K562 (cell line): ENCODE results near the gene PSME1. TPM values are rescaled to one million over a fixed set of nuclear protein-coding genes. Genes with fewer than 3 reads are reported as not detected.

ENCODE experiments used
- CHD1 ChIP-seq: fragments of 200-600 bp; sonication (generic); IDR thresholded peaks from one replicate; pipeline ENCODE4 v1.6.1; 2012; ENCODE audit warnings: mild to moderate bottlenecking, moderate library complexity, low read length, inconsistent platforms
- CREBBP ChIP-seq: IDR thresholded peaks from one replicate; pipeline ENCODE4 v1.6.1; 2012; ENCODE audit warnings: low read depth, mild to moderate bottlenecking, control low read depth, inconsistent platforms, low read length
- HEY1 ChIP-seq: fragments of 250-450 bp; sonication (Bioruptor Pico); IDR thresholded peaks from 2 replicates; pipeline ENCODE4 v1.5.0; 2020; ENCODE audit warnings: mild to moderate bottlenecking, moderate library complexity, borderline replicate concordance
- LEF1 ChIP-seq: fragments of 450-650 bp; IDR thresholded peaks from 2 replicates; pipeline ENCODE4 v1.6.1; 2016; ENCODE audit warnings: mild to moderate bottlenecking
- MITF ChIP-seq: IDR thresholded peaks from 2 replicates; pipeline ENCODE4 v1.6.1; 2014; ENCODE audit warnings: antibody characterized with exemption
- OTX1 ChIP-seq: fragments of 450-650 bp; formaldehyde crosslinking; IDR thresholded peaks from 2 replicates; pipeline ENCODE4 v1.4.0; 2022; ENCODE audit warnings: mild to moderate bottlenecking
- RAD51 ChIP-seq: fragments of 450-650 bp; IDR thresholded peaks from 2 replicates; pipeline ENCODE4 v1.7.1; 2016; ENCODE audit warnings: low read depth, mild to moderate bottlenecking, borderline replicate concordance
- RBFOX2 ChIP-seq: fragments of 200-400 bp; formaldehyde crosslinking; IDR thresholded peaks from 2 replicates; pipeline ENCODE4 v1.6.1; 2017; ENCODE audit warnings: low read depth, mild to moderate bottlenecking, low read length, moderate library complexity
- RBM39 ChIP-seq: fragments of 200-400 bp; formaldehyde crosslinking; optimal IDR thresholded peaks from 2 replicates; pipeline ENCODE3; 2018; ENCODE audit warnings: low read depth, low read length
- SRSF3 ChIP-seq: fragments of 200-400 bp; formaldehyde crosslinking; IDR thresholded peaks from 2 replicates; pipeline ENCODE4 v1.6.1; 2016; ENCODE audit warnings: mild to moderate bottlenecking, low read length, moderate library complexity; ENCODE audit not compliant: insufficient read depth
- TCF7L2 ChIP-seq: fragments of 150-350 bp; IDR thresholded peaks from 2 replicates; pipeline ENCODE4 v1.6.1; 2016; ENCODE audit warnings: low read depth, mild to moderate bottlenecking, low read length, moderate library complexity
- TEAD4 ChIP-seq, 2 experiments: sonication (generic) in 1 of 2; formaldehyde crosslinking in 1 of 2; IDR thresholded peaks; 2 replicates each; pipeline versions ENCODE4 v1.6.1 to v1.8.0; 2012 to 2022; ENCODE audit warnings: borderline replicate concordance in 1 of 2, inconsistent platforms in 1 of 2, low read length in 1 of 2, mild to moderate bottlenecking in 1 of 2, missing genetic modification reagents in 1 of 2
- U2AF1 ChIP-seq: fragments of 200-400 bp; formaldehyde crosslinking; optimal IDR thresholded peaks from 2 replicates; pipeline ENCODE3; 2017; ENCODE audit warnings: mild to moderate bottlenecking, low read depth, low read length, moderate library complexity
- YBX1 ChIP-seq: fragments of 450-650 bp; IDR thresholded peaks from 2 replicates; pipeline ENCODE4 v1.7.1; 2016; ENCODE audit warnings: mild to moderate bottlenecking
- ZBTB1 ChIP-seq: sonication (generic); formaldehyde crosslinking; IDR thresholded peaks from 2 replicates; pipeline ENCODE4 v1.8.1; 2023; ENCODE audit warnings: missing genetic modification reagents, low read depth, mild to moderate bottlenecking, borderline replicate concordance
- ZNF444 ChIP-seq: fragments of 250-450 bp; sonication (Bioruptor Pico); IDR thresholded peaks from 2 replicates; pipeline ENCODE4 v1.4.0; 2020; ENCODE audit warnings: mild to moderate bottlenecking, moderate library complexity
- ZNF512 ChIP-seq: IDR thresholded peaks from 2 replicates; pipeline ENCODE4 v1.6.1; 2016; ENCODE audit warnings: missing genetic modification characterization, missing compliant biosample characterization
- ZNF639 ChIP-seq, 2 experiments: fragments of 200-800 bp in 1 of 2; sonication (Bioruptor generic) in 1 of 2; sonication (generic) in 1 of 2; formaldehyde crosslinking in 1 of 2; IDR thresholded peaks in 1 of 2; conservative IDR thresholded peaks in 1 of 2; 2 replicates each; pipeline versions ENCODE4 v1.5.0 to v1.6.1; 2016 to 2020; ENCODE audit warnings: missing compliant biosample characterization in 1 of 2, missing genetic modification characterization in 1 of 2, missing genetic modification reagents in 1 of 2
- ZNF830 ChIP-seq: fragments of 250-450 bp; sonication (Bioruptor Pico); IDR thresholded peaks from 2 replicates; pipeline ENCODE4 v1.5.0; 2021; ENCODE audit warnings: mild to moderate bottlenecking
- ZZZ3 ChIP-seq: fragments of 450-650 bp; IDR thresholded peaks from 2 replicates; pipeline ENCODE4 v1.6.1; 2016; ENCODE audit warnings: antibody characterized with exemption, mild to moderate bottlenecking, moderate library complexity
- polyA plus RNA-seq, 8 experiments: library from polyadenylated mRNA; depleted of rRNA in 4 of 8; stranded (reverse) in 5 of 8; unstranded in 3 of 8; fragments of >200 nt; fragmentation: Nextera tagmentation in 2 of 8; fragmentation: Illumina TruSeq in 1 of 8; extraction: Ambion mirVana in 2 of 8; extraction: Trizol in 1 of 8; gene quantifications; 2 replicates each; pipeline versions ENCODE4 v1.2.1 to v1.2.3, GENCODE V29; 2011 to 2014; ENCODE audit warnings: inconsistent platforms in 1 of 8, missing spikeins in 1 of 8
- total RNA-seq, 7 experiments: library from RNA; depleted of rRNA in 6 of 7; stranded (reverse); fragments of >200 nt in 6 of 7; fragmentation: Illumina TruSeq in 2 of 7; extraction: Trizol in 2 of 7; gene quantifications; 2 replicates each; pipeline versions ENCODE4 v1.2.1 to v1.2.3, GENCODE V29; 2011 to 2021; ENCODE audit warnings: low replicate concordance in 1 of 7
- TF ChIP-seq, protein P1 (sequence below): sonication (generic); formaldehyde crosslinking; IDR thresholded peaks from 2 replicates; pipeline ENCODE4 v1.9.0; 2022; ENCODE audit warnings: mild to moderate bottlenecking, missing genetic modification reagents

PSME1 gene
- total and polyA plus RNA-seq, 9 of the 15 experiments (the other 6 are each of a cell fraction or from before 2014, with no cell fraction given), result 20.3 to 180 (median 67.5) TPM

DNA sequence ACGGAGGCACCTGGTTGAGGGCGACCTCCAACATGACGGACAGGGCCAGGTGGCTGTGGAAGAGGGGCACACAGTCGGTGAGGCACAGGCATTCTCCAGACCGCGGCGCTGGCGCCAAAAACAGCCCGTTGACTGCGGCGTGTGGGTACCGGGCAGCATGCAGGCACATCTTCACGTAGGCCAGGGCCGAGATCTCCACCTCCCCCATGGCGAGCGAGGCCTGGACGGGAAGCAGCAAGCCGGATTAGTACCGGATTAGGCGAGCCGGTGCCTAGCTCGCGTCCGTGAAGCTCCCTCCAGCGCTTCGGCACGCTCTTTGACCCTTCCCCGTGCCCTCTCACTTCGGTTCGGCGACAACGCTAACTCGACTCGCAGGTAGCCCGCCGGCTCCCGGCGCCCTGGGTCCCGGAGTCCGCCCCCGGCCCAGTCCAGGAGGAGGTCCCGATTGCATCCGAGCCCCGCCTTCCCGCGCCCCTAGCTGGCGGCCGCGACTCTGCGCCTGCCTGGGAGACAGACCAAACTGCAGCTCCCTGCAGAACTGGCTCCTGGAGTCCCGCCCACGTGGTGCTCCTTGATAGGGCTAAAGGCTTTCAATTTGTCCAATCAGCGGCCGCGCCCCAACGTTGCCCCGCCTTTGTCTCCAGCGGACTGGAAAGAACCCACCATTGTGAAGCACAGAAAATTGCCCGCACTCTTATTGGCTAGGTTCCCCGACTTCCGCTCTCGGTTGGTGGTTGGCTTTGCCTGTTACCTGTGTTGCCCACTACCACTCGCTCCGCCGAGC is 5.3 kb downstream of the PSME1 start, which contains the start of gene EMC9 (continued):
- TF ChIP-seq ZZZ3 (no peak), HEY1 (no peak), SRSF3 (no peak), ZNF639 (CRISPR knock-in tag; conservative IDR thresholded peaks at IDR 0.05 in 1 of 2, IDR thresholded peaks at IDR 0.05 in 1 of 2) (no peak), YBX1 (no peak), TCF7L2 (no peak), CREBBP (no peak), MITF (no peak), RAD51 (peak; percentile 47; the same call in 1 of the 2 replicates), ZNF444 (CRISPR knock-in tag) (no peak), U2AF1 (no peak), LEF1 (no peak), RBFOX2 (peak; percentile 92), OTX1 (CRISPR knock-in tag) (no peak), ZNF512 (tag) (no peak), TEAD4 (IDR thresholded peaks at IDR 0.05; ENCODE audit: low read length) (no peak), TEAD4 (CRISPR knock-in tag; IDR thresholded peaks at IDR 0.05; ENCODE audit: borderline replicate concordance) (no peak), RBM39 (no peak), CHD1 (no peak), ZBTB1 (no peak), ZNF830 (CRISPR knock-in tag) (no peak)
- TF ChIP-seq, protein P1, sequence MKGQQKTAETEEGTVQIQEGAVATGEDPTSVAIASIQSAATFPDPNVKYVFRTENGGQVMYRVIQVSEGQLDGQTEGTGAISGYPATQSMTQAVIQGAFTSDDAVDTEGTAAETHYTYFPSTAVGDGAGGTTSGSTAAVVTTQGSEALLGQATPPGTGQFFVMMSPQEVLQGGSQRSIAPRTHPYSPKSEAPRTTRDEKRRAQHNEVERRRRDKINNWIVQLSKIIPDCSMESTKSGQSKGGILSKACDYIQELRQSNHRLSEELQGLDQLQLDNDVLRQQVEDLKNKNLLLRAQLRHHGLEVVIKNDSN (CRISPR knock-in tag), result peak; percentile 84
